ENCODE measurements around the gene MEA1.

The MEA1 gene

GRCh38 chr6:43016176-43016942 lies 2.6 kb upstream of the MEA1 start:
- H3K4me3 ChIP-seq (ENCODE audit: insufficient read depth in 1 of 2, low read depth in 1 of 2, low read length in 2 of 2) = peak overlapping the region in 1 of 2 experiments; percentile 58
- peak overlapping the region; percentile 60 for H3K9ac ChIP-seq (ENCODE audit: low read length)

GRCh38 chr6:43014434-43014909 lies 726 bp upstream of the MEA1 start:
- H3K4ac ChIP-seq (ENCODE audit: low read depth in 1 of 2, low read length in 2 of 2) = peak overlapping the region; percentile 77 to 83
- no peak overlapping the region for H2BK15ac ChIP-seq (ENCODE audit: low read depth, poor library complexity, severe bottlenecking)
- H3K36me3 ChIP-seq (ENCODE audit: control insufficient read depth in 1 of 2, insufficient read depth in 2 of 2, low read depth in 1 of 2, low read length in 2 of 2) = peaks cover 60 to 63% of the 10 kb centered on the region in 2 experiments
- H3K27ac ChIP-seq (ENCODE audit: low read length, poor library complexity, severe bottlenecking) = peak overlapping the region; percentile 72
- H3K79me1 ChIP-seq (replicated peaks; ENCODE audit: low read length, poor library complexity, severe bottlenecking) = peaks cover 31% of the 10 kb centered on the region
- peak overlapping the region; percentile 95 for H4K8ac ChIP-seq (ENCODE audit: low read length)
- H3K14ac ChIP-seq (ENCODE audit: low read length in 2 of 2) = peak overlapping the region in 1 of 2 experiments; percentile 91
- H2BK120ac ChIP-seq (ENCODE audit: low read depth, low read length) = peak overlapping the region; percentile 89
- no peak overlapping the region for H2AFZ ChIP-seq (ENCODE audit: low read depth, low read length)
- H3K9ac ChIP-seq (ENCODE audit: low read length) = peak overlapping the region; percentile 99
- H3K9me3 ChIP-seq (ENCODE audit: control insufficient read depth, low read length) = no peaks in the 10 kb centered on the region
- peaks cover 29% of the 10 kb centered on the region for H3K4me1 ChIP-seq (ENCODE audit: control insufficient read depth, insufficient read depth, low read depth, low read length)
- H3K4me3 ChIP-seq (ENCODE audit: insufficient read depth in 1 of 2, low read depth in 1 of 2, low read length in 2 of 2) = peak overlapping the region; percentile 93 to 100
- peak overlapping the region; percentile 86 for H2AK5ac ChIP-seq (ENCODE audit: low read length, severe bottlenecking)
- no peaks in the 10 kb centered on the region for H3K27me3 ChIP-seq (ENCODE audit: control insufficient read depth in 1 of 2, insufficient read depth in 1 of 2, low read length in 2 of 2)
- peak; percentile 63 for DNase-seq
- no peak overlapping the region for H2BK12ac ChIP-seq (ENCODE audit: low read length in 2 of 2)
- WGBS = 2% methylated on average over 7 of the region's 7 CpGs
- H3K4me2 ChIP-seq (ENCODE audit: low read length, poor library complexity, severe bottlenecking) = peak overlapping the region; percentile 84
- H3K18ac ChIP-seq (ENCODE audit: low read depth in 1 of 2, low read length in 2 of 2) = peak overlapping the region; percentile 75 to 97
- peak overlapping the region; percentile 85 for H4K91ac ChIP-seq (ENCODE audit: low read length)
- H2BK5ac ChIP-seq (ENCODE audit: low read depth, low read length, poor library complexity, severe bottlenecking) = peak overlapping the region; percentile 53
- peak overlapping the region in 1 of 2 experiments; percentile 75 for H3K23ac ChIP-seq (ENCODE audit: low read length in 2 of 2)

More at GRCh38 chr6:43016176-43016942, 2.6 kb upstream of the MEA1 start:
- H3K14ac ChIP-seq (ENCODE audit: low read length in 2 of 2) = no peak overlapping the region
- H2BK120ac ChIP-seq (ENCODE audit: low read depth, low read length) = no peak overlapping the region
- H4K91ac ChIP-seq (ENCODE audit: low read length) = peak overlapping the region; percentile 28
- H3K27ac ChIP-seq (ENCODE audit: low read length, poor library complexity, severe bottlenecking) = no peak overlapping the region
- peaks cover 38% of the 10 kb centered on the region for H3K4me1 ChIP-seq (ENCODE audit: control insufficient read depth, insufficient read depth, low read depth, low read length)
- H3K36me3 ChIP-seq (ENCODE audit: control insufficient read depth in 1 of 2, insufficient read depth in 2 of 2, low read depth in 1 of 2, low read length in 2 of 2) = peaks cover 54 to 60% of the 10 kb centered on the region in 2 experiments
- no peak overlapping the region for H3K4me2 ChIP-seq (ENCODE audit: low read length, poor library complexity, severe bottlenecking)
- no peak for DNase-seq
- peaks cover 28% of the 10 kb centered on the region for H3K79me1 ChIP-seq (replicated peaks; ENCODE audit: low read length, poor library complexity, severe bottlenecking)
- peak overlapping the region in 1 of 2 experiments; percentile 23 for H3K23ac ChIP-seq (ENCODE audit: low read length in 2 of 2)
- H2BK5ac ChIP-seq (ENCODE audit: low read depth, low read length, poor library complexity, severe bottlenecking) = no peak overlapping the region
- no peak overlapping the region for H2BK12ac ChIP-seq (ENCODE audit: low read length in 2 of 2)
- 89% methylated on average over 6 of the region's 7 CpGs for WGBS
- no peak overlapping the region for H2AFZ ChIP-seq (ENCODE audit: low read depth, low read length)
- no peak overlapping the region for H3K4ac ChIP-seq (ENCODE audit: low read depth in 1 of 2, low read length in 2 of 2)
- no peak overlapping the region for H3K18ac ChIP-seq (ENCODE audit: low read depth in 1 of 2, low read length in 2 of 2)
- H3K9me3 ChIP-seq (ENCODE audit: control insufficient read depth, low read length) = no peaks in the 10 kb centered on the region
- no peaks in the 10 kb centered on the region for H3K27me3 ChIP-seq (ENCODE audit: control insufficient read depth in 1 of 2, insufficient read depth in 1 of 2, low read length in 2 of 2)
- no peak overlapping the region for H4K8ac ChIP-seq (ENCODE audit: low read length)
- H2AK5ac ChIP-seq (ENCODE audit: low read length, severe bottlenecking) = no peak overlapping the region
- H2BK15ac ChIP-seq (ENCODE audit: low read depth, poor library complexity, severe bottlenecking) = no peak overlapping the region

- Histone ChIP-seq H3K9me3 (ENCODE audit: control insufficient read depth, low read length) (no peaks in the 10 kb centered on the region), H3K9ac (ENCODE audit: low read length) (peak overlapping the region; percentile 92), H3K36me3 (ENCODE audit: control insufficient read depth in 1 of 2, insufficient read depth in 2 of 2, low read depth in 1 of 2, low read length in 2 of 2) (peaks cover 63% of the 10 kb centered on the region in 2 experiments), H3K4me2 (ENCODE audit: low read length, poor library complexity, severe bottlenecking) (peak overlapping the region; percentile 79), H2BK120ac (ENCODE audit: low read depth, low read length) (peak overlapping the region; percentile 9), H3K27ac (ENCODE audit: low read length, poor library complexity, severe bottlenecking) (peak overlapping the region; percentile 10), H3K14ac (ENCODE audit: low read length in 2 of 2) (peak overlapping the region in 1 of 2 experiments; percentile 82), H3K4ac (ENCODE audit: low read depth in 1 of 2, low read length in 2 of 2) (no peak overlapping the region), H4K91ac (ENCODE audit: low read length) (no peak overlapping the region), H3K79me1 (replicated peaks; ENCODE audit: low read length, poor library complexity, severe bottlenecking) (peaks cover 33% of the 10 kb centered on the region), H3K18ac (ENCODE audit: low read depth in 1 of 2, low read length in 2 of 2) (peak overlapping the region in 1 of 2 experiments; percentile 54), H4K8ac (ENCODE audit: low read length) (no peak overlapping the region), H2AFZ (ENCODE audit: low read depth, low read length) (peak overlapping the region; percentile 18), H3K23ac (ENCODE audit: low read length in 2 of 2) (no peak overlapping the region), H2BK12ac (ENCODE audit: low read length in 2 of 2) (no peak overlapping the region), H2BK15ac (ENCODE audit: low read depth, poor library complexity, severe bottlenecking) (peak overlapping the region; percentile 31), H3K4me3 (ENCODE audit: insufficient read depth in 1 of 2, low read depth in 1 of 2, low read length in 2 of 2) (peak overlapping the region; percentile 68 to 92), H3K4me1 (ENCODE audit: control insufficient read depth, insufficient read depth, low read depth, low read length) (peaks cover 29% of the 10 kb centered on the region), H3K27me3 (ENCODE audit: control insufficient read depth in 1 of 2, insufficient read depth in 1 of 2, low read length in 2 of 2) (no peaks in the 10 kb centered on the region), H2BK5ac (ENCODE audit: low read depth, low read length, poor library complexity, severe bottlenecking) (no peak overlapping the region), H2AK5ac (ENCODE audit: low read length, severe bottlenecking) (no peak overlapping the region)
- DNase-seq = peak; percentile 32
- WGBS = 7% methylated on average over 25 of the region's 25 CpGs
Measured at GRCh38 chr6:43013097-43013842, 476 bp downstream of the MEA1 start.

DNA sequence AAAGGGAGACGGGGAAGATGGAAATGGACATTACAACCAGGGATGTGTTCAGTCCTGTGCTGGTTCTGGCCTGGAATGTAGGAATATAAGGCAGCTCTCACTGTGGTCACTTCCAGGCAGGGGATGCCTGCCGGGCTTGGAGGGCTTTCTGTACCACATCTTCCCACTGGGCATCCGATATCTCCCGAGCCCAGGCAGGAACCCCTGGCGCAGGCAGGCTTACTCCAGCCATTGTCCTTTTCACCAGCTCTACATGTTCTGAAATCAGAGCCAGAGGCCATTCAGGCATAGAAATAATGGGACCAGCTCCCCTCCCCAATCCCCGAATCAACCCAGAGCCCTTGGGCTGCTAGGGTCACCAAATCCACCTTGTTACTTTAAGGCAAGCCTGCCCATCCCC lies 1.4 kb downstream of the MEA1 start:
- Histone ChIP-seq H3K36me3 (ENCODE audit: control insufficient read depth in 1 of 2, insufficient read depth in 2 of 2, low read depth in 1 of 2, low read length in 2 of 2) (peaks cover 61 to 63% of the 10 kb centered on the region in 2 experiments), H3K9ac (ENCODE audit: low read length) (peak overlapping the region; percentile 92), H3K9me3 (ENCODE audit: control insufficient read depth, low read length) (no peaks in the 10 kb centered on the region), H3K79me1 (replicated peaks; ENCODE audit: low read length, poor library complexity, severe bottlenecking) (peaks cover 29% of the 10 kb centered on the region), H2AK5ac (ENCODE audit: low read length, severe bottlenecking) (no peak overlapping the region), H4K8ac (ENCODE audit: low read length) (no peak overlapping the region), H3K4ac (ENCODE audit: low read depth in 1 of 2, low read length in 2 of 2) (no peak overlapping the region), H3K4me2 (ENCODE audit: low read length, poor library complexity, severe bottlenecking) (no peak overlapping the region), H2BK5ac (ENCODE audit: low read depth, low read length, poor library complexity, severe bottlenecking) (no peak overlapping the region), H3K18ac (ENCODE audit: low read depth in 1 of 2, low read length in 2 of 2) (no peak overlapping the region), H3K27ac (ENCODE audit: low read length, poor library complexity, severe bottlenecking) (no peak overlapping the region), H2BK15ac (ENCODE audit: low read depth, poor library complexity, severe bottlenecking) (no peak overlapping the region), H3K4me3 (ENCODE audit: insufficient read depth in 1 of 2, low read depth in 1 of 2, low read length in 2 of 2) (peak overlapping the region in 1 of 2 experiments; percentile 92), H4K91ac (ENCODE audit: low read length) (no peak overlapping the region), H2AFZ (ENCODE audit: low read depth, low read length) (no peak overlapping the region), H3K4me1 (ENCODE audit: control insufficient read depth, insufficient read depth, low read depth, low read length) (peaks cover 27% of the 10 kb centered on the region), H3K27me3 (ENCODE audit: control insufficient read depth in 1 of 2, insufficient read depth in 1 of 2, low read length in 2 of 2) (no peaks in the 10 kb centered on the region), H2BK12ac (ENCODE audit: low read length in 2 of 2) (no peak overlapping the region), H3K23ac (ENCODE audit: low read length in 2 of 2) (no peak overlapping the region), H2BK120ac (ENCODE audit: low read depth, low read length) (no peak overlapping the region), H3K14ac (ENCODE audit: low read length in 2 of 2) (no peak overlapping the region)
- WGBS = 91% methylated on average over 6 of the region's 6 CpGs
- no peak for DNase-seq
